NCI-H524 treated with DMSO at 0.1 percent for 48 hours (cell line): ENCODE measurements around the gene PNMA5.
A peak's percentile ranks its signal among the peaks of the same experiment; 100 is the strongest.
"Not testable (repeated sequence)": the region's sequence is repeated elsewhere in the genome, so short reads cannot be mapped to it uniquely, and the experiment has no call there.

Experiments
- DNase-seq: peaks from one replicate; lab custom pipeline; 2025; lab: John Stamatoyannopoulos, UW

PNMA5 gene

DNA sequence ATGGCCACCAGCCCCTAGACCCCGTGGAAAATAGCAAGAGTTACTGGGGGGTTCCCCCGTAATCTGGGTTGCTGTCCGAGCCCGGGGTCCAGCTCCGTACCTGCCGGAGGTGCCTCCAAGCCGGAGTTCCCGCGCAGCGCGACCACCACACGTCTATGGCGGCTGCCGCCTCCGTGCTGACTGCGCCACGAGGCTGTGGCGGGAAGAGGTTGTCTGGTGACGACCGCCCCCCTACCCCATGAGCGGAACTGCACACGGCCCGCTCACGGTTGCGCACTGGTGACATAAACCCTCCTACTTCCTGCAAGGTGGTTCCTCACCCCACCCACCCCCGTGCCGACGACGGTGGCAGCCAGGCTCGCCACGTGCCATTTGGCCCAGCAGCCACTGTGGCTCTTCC is at the start of gene PNMA5:
Gene PNMA5 (minus strand): TSS at position 184 of the 400 bp plus-strand sequence. CDS start 2,518 bp downstream, outside the sequence.
- DNase-seq = no peak

GRCh38 chrX:153032397-153033118 is 38.6 kb upstream of the PNMA5 start:
- peak; percentile 2 for DNase-seq

DNA sequence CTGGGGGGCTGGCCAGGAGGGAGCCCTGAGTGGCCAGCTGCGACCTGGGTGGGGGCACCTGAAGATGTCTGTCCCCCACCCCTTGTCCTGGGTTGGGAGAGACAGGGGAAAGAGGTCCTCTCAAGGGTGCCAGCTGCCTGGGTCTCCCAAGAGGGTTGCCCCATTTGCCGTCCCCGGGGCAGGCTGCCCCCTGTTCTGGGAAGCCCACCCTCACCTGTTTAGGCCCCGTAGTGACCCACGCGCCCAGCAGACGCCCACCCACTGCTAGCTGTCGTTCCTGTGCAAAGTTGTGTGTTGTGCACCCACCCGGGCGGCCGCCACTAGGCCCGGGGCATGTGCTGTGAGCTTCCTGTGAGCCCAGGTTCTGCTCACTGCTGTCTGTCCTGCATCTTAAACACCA is 36.9 kb upstream of the PNMA5 start:
- DNase-seq = no peak

GRCh38 chrX:153029875-153030274 is 36.0 kb upstream of the PNMA5 start:
- no peak for DNase-seq

GRCh38 chrX:153029162-153029561 is 35.2 kb upstream of the PNMA5 start:
- DNase-seq = no peak

GRCh38 chrX:153028487-153028886 is 34.6 kb upstream of the PNMA5 start:
- not testable (repeated sequence) for DNase-seq

DNA sequence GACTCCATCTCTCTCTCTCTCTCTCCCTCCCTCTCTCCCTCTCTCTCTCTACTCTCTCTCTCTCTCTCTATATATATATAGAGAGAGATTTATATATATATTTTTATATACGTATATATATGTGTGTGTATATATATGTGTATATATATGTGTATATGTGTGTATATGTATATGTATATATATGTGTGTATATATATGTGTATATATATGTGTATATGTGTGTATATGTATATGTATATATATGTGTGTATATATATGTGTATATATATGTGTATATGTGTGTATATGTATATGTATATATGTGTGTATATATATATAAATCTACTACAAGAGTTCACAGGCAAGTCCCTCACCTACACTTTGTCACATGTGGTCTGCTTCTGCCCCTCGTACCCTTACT is 32.6 kb upstream of the PNMA5 start:
- not testable (repeated sequence) for DNase-seq

DNA sequence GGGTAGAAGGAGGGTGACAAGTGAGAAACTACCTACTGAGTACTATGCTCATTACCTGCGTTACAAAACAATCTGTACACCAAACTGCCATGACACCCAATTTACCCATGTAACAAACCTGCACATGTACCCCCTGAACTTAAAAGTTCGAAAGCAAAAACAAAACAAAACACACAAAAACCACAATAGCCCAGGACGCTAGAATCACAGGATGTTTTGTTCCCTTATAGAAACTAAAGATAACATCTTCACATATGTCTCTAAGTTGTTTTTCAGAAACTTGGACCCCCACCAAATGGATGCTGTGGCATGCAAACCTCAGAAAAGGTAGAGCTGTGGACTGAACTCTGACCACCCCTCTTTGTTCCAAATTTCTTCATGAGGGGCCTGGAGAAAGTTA is 25.2 kb upstream of the PNMA5 start:
- DNase-seq = no peak

DNA sequence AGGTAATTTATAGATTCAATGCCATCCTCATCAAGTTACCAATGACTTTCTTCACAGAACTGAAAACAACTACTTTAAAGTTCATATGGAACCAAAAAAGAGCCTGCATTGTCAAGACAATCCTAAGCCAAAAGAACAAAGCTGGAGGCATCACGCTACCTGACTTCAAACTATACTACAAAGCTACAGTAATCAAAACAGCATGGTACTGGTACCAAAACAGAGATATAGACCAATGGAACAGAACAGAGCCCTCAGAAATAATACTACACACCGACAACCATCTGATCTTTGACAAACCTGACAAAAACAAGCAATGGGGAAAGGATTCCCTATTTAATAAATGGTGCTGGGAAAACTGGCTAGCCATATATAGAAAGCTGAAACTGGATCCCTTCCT is 23.3 kb upstream of the PNMA5 start:
- DNase-seq = not testable (repeated sequence)

GRCh38 chrX:153004780-153005179 is 10.9 kb upstream of the PNMA5 start:
- no peak for DNase-seq

- no peak for DNase-seq
Observed at GRCh38 chrX:153003981-153004380, 10.1 kb upstream of the PNMA5 start.

GRCh38 chrX:153002182-153002581 is 8.3 kb upstream of the PNMA5 start:
- not testable (repeated sequence) for DNase-seq

DNA sequence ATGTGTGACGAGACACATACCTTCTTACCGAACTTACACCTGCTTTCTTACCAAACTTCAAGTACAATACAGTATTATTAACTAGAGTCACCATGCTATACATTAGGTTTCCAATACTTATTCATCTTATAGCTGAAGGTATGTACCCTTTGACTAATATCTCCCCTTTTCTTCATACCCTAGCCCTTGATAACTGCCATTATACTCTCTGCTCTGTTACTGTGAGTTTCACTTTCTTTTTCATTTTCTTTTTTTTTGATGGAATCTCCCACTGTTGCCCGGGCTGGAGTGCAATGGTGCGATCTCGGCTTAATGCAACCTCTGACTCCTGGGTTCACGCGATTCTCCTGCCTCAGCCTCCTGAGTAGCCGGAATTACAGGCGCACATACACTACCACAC is 3.4 kb upstream of the PNMA5 start:
- no peak for DNase-seq

DNA sequence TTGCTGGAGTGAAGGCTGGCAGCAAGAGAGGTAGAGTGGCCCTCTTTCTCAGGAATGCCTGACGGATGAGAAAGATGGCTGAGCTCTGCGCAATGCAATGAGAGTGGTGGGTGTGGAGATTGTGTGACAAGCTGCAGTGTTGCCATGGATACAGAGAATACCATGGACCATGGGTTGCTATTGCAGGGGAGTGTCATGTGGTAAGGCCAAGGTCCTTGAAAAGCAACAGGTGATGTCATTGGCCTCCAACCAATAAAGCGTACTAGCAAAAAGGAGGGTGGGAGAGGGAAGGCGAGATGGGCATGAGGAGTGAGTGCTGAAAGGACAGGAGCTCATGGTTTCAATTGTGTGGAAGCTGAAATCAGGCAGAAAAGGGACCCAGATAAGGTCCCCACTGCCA is 1.8 kb downstream of the PNMA5 start:
- DNase-seq = no peak

DNA sequence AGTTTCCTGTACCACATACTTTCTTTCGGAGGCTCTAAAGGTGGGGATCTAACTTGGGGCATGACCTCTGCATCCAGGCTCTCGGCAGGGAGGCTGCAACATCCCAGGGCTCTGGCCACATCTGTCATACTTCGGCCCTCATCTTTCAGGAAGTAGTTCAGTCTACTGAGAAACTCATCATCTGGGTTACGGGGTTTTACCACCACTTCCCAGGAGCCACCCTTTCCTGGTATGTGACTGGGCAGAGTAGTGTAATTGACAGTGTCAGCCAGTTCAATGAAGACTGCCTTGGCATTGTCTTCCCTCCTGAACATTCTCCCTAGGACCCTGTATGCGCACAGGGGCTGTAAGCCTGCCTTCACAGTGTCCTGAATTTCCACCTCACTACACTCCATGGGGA is 2.8 kb downstream of the PNMA5 start:
- no peak for DNase-seq

- no peak for DNase-seq
Observed at GRCh38 chrX:152989292-152989658, 4.6 kb downstream of the PNMA5 start.

GRCh38 chrX:152988536-152989291 is 5.2 kb downstream of the PNMA5 start:
- DNase-seq = no peak

DNA sequence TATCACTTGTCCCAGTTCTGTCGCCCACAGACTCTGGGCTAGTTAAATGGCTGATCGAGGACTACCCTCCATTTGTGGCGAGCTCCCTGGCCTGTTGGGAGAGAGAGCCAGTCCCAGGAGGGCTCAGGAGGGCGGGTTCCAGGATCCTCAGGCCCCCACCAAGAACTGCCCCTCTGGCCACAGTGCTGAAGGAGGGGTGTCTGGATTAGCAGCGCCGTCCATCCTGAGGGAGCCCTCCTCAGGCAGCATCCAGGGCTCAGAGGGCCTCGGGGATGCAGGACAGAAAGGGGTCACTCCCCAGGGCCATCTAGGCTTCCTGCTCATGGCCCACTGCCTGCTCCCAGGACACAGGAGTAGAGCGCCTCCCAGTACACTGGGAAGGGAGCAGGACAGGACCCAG is 6.1 kb downstream of the PNMA5 start:
- DNase-seq = no peak

DNA sequence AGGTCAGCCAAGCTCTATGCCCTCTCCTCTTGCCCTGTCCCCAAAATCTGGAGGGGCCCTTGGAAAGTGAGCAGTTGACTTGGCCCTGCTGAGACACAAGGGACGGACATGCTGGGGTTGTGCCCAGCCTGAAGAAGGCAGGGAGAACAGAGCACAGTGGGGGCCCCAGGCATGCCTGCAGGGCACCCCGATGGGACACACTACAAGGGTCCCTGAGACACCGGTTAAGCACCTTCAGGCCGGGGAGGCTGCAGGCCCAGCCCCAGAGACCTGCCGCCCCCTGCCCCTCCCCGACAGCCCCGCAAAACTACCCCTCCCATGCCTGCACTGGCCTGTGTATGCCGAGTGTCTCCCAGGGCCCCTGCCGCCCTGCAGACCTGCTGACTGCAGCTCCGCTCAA is 6.8 kb downstream of the PNMA5 start:
- not testable (repeated sequence) for DNase-seq

DNA sequence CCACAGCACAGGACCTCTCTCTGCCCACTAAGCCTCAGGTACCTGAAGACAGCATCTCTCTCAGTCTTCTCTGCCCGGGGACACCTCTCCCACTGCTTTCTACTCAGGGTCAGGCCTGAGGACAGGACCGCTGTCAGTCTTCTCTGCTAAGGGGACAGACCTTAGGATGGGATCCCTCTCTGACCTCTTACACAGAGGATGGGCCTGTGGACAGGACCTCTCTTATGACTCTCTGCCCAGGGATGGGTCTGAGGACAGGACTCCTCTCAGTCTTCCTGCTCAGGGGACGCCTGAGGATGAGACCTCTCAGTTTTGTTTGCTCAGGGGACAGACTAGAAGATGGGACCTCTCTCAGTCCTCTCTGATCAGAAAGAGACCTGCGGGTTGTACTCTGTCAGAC is 8.5 kb downstream of the PNMA5 start:
- DNase-seq = not testable (repeated sequence)

DNA sequence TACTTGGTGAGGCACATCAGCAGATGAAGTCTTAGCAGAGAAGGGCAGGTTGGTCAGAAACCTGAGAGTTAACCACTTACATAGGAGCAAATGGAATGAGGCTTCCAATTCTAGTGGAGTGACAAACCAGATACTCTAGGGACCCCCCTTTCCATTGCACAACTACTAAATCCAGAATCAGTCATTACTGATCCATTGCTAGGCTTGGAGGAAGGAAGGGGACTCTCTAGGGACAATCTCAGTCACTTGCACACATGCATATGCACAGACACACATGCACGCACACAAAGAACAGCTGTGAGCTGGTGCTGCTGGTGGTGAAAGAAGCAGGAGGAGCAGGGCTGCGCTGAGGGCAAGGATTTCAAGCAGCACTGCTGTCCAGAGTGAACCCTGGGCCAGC is 25.7 kb downstream of the PNMA5 start:
- no peak for DNase-seq

GRCh38 chrX:152960115-152960514 is 33.8 kb downstream of the PNMA5 start:
- no peak for DNase-seq

GRCh38 chrX:152959626-152960025 is 34.3 kb downstream of the PNMA5 start:
- DNase-seq = no peak
